ENCODE measurements around the gene RFC3.
"Not testable (repeated sequence)": the region's sequence is repeated elsewhere in the genome, so short reads cannot be mapped to it uniquely, and the experiment has no call there.

Gene RFC3

DNA sequence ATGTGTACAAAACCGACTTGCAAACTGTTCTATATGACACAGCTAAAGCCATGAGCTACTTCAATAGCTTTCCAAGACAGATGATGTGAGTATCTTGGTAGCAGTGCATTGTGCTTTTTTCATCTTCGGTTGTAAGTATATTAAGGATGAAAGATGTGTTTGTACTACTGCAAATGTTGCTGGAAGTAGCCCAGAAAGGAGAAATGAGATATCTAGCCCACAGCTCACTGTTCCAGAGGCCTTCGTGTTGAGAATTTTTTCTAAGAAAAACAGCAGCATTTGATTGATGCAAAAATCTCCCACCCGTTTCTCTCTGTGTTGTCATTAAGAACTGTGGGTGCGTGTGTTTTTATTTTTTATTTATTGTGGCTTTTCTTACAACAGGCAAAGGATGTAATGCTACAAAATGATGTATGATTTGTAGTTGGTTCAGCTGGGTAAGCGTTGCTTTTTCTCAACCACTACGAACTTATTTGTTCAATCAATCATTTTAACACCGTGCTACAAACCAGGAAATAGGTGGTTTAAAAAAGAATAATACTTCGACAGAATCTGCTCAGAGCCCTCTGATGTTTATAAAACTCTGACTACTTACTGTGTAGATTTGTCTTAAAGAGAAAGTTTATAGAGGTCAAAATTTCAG lies 41.6 kb upstream of the RFC3 start (continued):
- TF ChIP-seq ZNF548 (tag by site-specific recombination; IDR thresholded peaks at IDR 0.05) (no peak), ZNF146 (tag by site-specific recombination; IDR thresholded peaks at IDR 0.05) (no peak), INSM2 (tag by site-specific recombination; IDR thresholded peaks at IDR 0.05) (no peak), ZNF362 (tag by site-specific recombination; IDR thresholded peaks at IDR 0.05) (no peak), YY1 (tag by site-specific recombination; IDR thresholded peaks at IDR 0.05) (no peak), ZNF785 (tag by site-specific recombination; IDR thresholded peaks at IDR 0.05) (no peak)
- TF ChIP-seq, protein P1, sequence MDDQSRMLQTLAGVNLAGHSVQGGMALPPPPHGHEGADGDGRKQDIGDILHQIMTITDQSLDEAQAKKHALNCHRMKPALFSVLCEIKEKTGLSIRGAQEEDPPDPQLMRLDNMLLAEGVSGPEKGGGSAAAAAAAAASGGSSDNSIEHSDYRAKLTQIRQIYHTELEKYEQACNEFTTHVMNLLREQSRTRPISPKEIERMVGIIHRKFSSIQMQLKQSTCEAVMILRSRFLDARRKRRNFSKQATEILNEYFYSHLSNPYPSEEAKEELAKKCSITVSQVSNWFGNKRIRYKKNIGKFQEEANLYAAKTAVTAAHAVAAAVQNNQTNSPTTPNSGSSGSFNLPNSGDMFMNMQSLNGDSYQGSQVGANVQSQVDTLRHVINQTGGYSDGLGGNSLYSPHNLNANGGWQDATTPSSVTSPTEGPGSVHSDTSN (CRISPR knock-in tag; IDR thresholded peaks at IDR 0.05), result no peak

DNA sequence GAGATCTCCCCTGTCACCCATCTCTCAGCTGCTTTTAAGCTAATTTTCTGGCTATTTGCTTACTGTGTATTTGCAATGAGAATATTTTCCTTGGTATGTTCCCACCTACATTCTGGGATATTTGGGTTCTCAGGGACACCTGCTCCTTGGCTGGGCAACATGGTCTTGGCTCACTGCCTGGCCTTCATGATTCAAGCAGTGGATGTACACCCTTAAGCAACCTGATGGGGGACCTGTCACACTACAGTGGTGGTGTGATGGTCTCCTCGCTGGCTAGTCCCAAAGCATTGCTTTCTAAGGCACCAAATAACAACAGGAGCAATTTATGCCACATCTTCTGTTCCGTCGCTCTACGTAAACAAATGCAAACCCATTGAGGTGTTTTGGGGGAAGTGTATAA lies 35.3 kb upstream of the RFC3 start:
- ChIA-PET CTCF (no interaction called here), POLR2A (no interaction called here)
- no peak overlapping the region for H3K27ac ChIP-seq (ENCODE audit: extremely low read depth, low read depth, low read length)
- H3K4me1 ChIP-seq (ENCODE audit: control insufficient read depth, insufficient read depth, low read length), result no peaks in the 10 kb centered on the region
- no peaks in the 10 kb centered on the region for H3K36me3 ChIP-seq (ENCODE audit: control insufficient read depth in 2 of 2, insufficient read depth in 1 of 2, low read length in 2 of 2)
- TF ChIP-seq ZSCAN30 (tag by site-specific recombination; IDR thresholded peaks at IDR 0.05) (no peak), PRDM6 (tag by site-specific recombination; IDR thresholded peaks at IDR 0.05) (no peak), ZNF10 (tag by site-specific recombination; IDR thresholded peaks at IDR 0.05) (no peak), ATF2 (tag by site-specific recombination; IDR thresholded peaks at IDR 0.05; ENCODE audit: low read depth) (no peak), ZFP69B (tag by site-specific recombination; IDR thresholded peaks at IDR 0.05) (no peak), KLF7 (tag by site-specific recombination; IDR thresholded peaks at IDR 0.05; ENCODE audit: borderline replicate concordance) (no peak)
- H3K4me3 ChIP-seq (ENCODE audit: low read depth, low read length), result no peak overlapping the region
- H3K9me3 ChIP-seq (ENCODE audit: control insufficient read depth, insufficient read depth, low read depth, low read length), result no peaks in the 10 kb centered on the region

- CTCF ChIA-PET, result interaction anchor here (0.6 kb wide), 1 partner anchor 148 kb away, joined by 3 read pairs; no protein-coding TSS in a partner anchor
- H3K27ac ChIP-seq (ENCODE audit: extremely low read depth, low read depth, low read length); POLR2A ChIA-PET; H3K4me3 ChIP-seq (ENCODE audit: low read depth, low read length); H3K36me3 ChIP-seq (ENCODE audit: control insufficient read depth in 2 of 2, insufficient read depth in 1 of 2, low read length in 2 of 2); H3K9me3 ChIP-seq (ENCODE audit: control insufficient read depth, insufficient read depth, low read depth, low read length); H3K4me1 ChIP-seq (ENCODE audit: control insufficient read depth, insufficient read depth, low read length): not testable (repeated sequence)
- TF ChIP-seq ZNF629 (tag by site-specific recombination; IDR thresholded peaks at IDR 0.05) (0 out of 2 replicates have a peak, but pooled peaks have one; percentile 17), ZNF426 (tag by site-specific recombination; IDR thresholded peaks at IDR 0.05) (peak; percentile 50), ZNF140 (tag by site-specific recombination; IDR thresholded peaks at IDR 0.05) (peak; percentile 40; the same call in 1 of the 2 replicates), ZNF555 (tag by site-specific recombination; conservative IDR thresholded peaks at IDR 0.05) (peak; percentile 37; the same call in 1 of the 2 replicates), ZNF394 (tag by site-specific recombination; IDR thresholded peaks at IDR 0.05; ENCODE audit: borderline replicate concordance) (peak; percentile 73; the same call in 1 of the 2 replicates), ZNF623 (tag by site-specific recombination; IDR thresholded peaks at IDR 0.05) (peak; percentile 16; the same call in 1 of the 2 replicates)
- TF ChIP-seq, protein P2, sequence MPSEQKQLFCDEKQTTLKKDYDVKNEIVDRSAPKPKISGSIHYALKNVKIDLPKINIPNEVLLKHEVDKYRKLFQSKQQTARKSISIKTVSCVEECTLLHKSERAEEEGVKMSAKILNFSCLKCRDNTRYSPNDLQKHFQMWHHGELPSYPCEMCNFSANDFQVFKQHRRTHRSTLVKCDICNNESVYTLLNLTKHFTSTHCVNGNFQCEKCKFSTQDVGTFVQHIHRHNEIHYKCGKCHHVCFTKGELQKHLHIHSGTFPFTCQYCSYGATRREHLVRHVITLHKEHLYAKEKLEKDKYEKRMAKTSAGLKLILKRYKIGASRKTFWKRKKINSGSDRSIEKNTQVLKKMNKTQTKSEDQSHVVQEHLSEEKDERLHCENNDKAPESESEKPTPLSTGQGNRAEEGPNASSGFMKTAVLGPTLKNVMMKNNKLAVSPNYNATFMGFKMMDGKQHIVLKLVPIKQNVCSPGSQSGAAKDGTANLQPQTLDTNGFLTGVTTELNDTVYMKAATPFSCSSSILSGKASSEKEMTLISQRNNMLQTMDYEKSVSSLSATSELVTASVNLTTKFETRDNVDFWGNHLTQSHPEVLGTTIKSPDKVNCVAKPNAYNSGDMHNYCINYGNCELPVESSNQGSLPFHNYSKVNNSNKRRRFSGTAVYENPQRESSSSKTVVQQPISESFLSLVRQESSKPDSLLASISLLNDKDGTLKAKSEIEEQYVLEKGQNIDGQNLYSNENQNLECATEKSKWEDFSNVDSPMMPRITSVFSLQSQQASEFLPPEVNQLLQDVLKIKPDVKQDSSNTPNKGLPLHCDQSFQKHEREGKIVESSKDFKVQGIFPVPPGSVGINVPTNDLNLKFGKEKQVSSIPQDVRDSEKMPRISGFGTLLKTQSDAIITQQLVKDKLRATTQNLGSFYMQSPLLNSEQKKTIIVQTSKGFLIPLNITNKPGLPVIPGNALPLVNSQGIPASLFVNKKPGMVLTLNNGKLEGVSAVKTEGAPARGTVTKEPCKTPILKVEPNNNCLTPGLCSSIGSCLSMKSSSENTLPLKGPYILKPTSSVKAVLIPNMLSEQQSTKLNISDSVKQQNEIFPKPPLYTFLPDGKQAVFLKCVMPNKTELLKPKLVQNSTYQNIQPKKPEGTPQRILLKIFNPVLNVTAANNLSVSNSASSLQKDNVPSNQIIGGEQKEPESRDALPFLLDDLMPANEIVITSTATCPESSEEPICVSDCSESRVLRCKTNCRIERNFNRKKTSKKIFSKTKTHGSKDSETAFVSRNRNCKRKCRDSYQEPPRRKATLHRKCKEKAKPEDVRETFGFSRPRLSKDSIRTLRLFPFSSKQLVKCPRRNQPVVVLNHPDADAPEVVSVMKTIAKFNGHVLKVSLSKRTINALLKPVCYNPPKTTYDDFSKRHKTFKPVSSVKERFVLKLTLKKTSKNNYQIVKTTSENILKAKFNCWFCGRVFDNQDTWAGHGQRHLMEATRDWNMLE (tag by site-specific recombination; conservative IDR thresholded peaks at IDR 0.05; ENCODE audit: low read depth), result peak; percentile 66
Measured at GRCh38 chr13:33783212-33783611, 34.7 kb upstream of the RFC3 start.

Measured in HEK293 (cell line).